Lower leg skin (tissue), 3 donors: ENCODE results near the gene LIPE.

Experiments
- POLR2A ChIP-seq, 2 donors: fragments of 450-650 bp; IDR thresholded peaks; one replicate each; pipeline ENCODE4 v1.6.1; 2016 to 2017; ENCODE audit warnings: antibody characterized with exemption in 2 of 2, mild to moderate bottlenecking in 1 of 2, moderate library complexity in 1 of 2
- TF ChIP-seq, protein P1 (sequence below), 3 donors: fragments of 450-650 bp; IDR thresholded peaks; one replicate each; pipeline ENCODE4 v1.5.1; 2016; ENCODE audit warnings: antibody characterized with exemption in 3 of 3, mild to moderate bottlenecking in 3 of 3, moderate library complexity in 2 of 3

DNA sequence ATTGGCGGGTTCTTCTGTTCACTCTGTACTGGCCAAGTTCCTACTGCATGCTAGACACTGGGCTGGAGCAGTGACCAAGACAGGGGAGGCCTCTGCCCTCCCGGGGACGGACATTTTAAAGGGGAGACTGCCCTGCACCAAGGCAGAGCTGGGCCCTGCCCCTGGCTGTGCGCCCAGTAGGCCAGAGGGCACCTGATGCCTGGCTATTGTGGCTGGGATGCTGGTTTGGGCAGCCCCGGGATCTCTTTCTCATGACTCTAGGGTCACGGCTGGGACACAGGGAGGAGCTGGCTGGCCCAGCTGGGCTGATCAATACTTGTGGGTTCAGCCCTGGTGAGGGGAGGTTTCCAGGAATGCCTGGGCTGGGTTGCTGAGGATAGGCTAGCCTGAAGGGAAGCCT, 17.7 kb downstream of the LIPE start:
- TF ChIP-seq, protein P1, sequence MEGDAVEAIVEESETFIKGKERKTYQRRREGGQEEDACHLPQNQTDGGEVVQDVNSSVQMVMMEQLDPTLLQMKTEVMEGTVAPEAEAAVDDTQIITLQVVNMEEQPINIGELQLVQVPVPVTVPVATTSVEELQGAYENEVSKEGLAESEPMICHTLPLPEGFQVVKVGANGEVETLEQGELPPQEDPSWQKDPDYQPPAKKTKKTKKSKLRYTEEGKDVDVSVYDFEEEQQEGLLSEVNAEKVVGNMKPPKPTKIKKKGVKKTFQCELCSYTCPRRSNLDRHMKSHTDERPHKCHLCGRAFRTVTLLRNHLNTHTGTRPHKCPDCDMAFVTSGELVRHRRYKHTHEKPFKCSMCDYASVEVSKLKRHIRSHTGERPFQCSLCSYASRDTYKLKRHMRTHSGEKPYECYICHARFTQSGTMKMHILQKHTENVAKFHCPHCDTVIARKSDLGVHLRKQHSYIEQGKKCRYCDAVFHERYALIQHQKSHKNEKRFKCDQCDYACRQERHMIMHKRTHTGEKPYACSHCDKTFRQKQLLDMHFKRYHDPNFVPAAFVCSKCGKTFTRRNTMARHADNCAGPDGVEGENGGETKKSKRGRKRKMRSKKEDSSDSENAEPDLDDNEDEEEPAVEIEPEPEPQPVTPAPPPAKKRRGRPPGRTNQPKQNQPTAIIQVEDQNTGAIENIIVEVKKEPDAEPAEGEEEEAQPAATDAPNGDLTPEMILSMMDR (IDR thresholded peaks at IDR 0.05) = no peak
- no peak for TF ChIP-seq POLR2A (IDR thresholded peaks at IDR 0.05)
